22Rv1 (cell line): Measurements from ENCODE around the gene AK9.

Experiments used
- CTCF ChIP-seq: fragments of 450-650 bp; IDR thresholded peaks from 2 replicates; pipeline ENCODE4 v1.5.1; 2017; ENCODE audit warnings: mild to moderate bottlenecking
- ZFX ChIP-seq: fragments of 450-650 bp; IDR thresholded peaks from 2 replicates; pipeline ENCODE4 v1.6.1; 2017; ENCODE audit warnings: antibody characterized with exemption, borderline replicate concordance

- TF ChIP-seq CTCF (no peak), ZFX (no peak)
Measured at GRCh38 chr6:109623288-109623687, 67.7 kb downstream of the AK9 start.
